Effector memory CD4-positive, alpha-beta T cell (primary cell): ENCODE data around the gene SLC13A1.

Source experiments
- DNase-seq, 3 donors: peaks; one replicate each; pipeline ENCODE4 v3.0.0-alpha.2; 2020
- H3K27ac ChIP-seq: 2 replicates; pipeline ENCODE4 v1.7.0; 2013; ENCODE audit warnings: mild to moderate bottlenecking, low read length, moderate library complexity; ENCODE audit not compliant: insufficient read depth, poor library complexity, severe bottlenecking
- H3K27me3 ChIP-seq: replicated peaks from 2 replicates; pipeline ENCODE4 v1.7.0; 2013; ENCODE audit warnings: mild to moderate bottlenecking, low read length; ENCODE audit not compliant: insufficient read depth, control insufficient read depth, poor library complexity, severe bottlenecking
- H3K36me3 ChIP-seq: 2 replicates; pipeline ENCODE4 v1.7.0; 2013; ENCODE audit warnings: mild to moderate bottlenecking, low read length, moderate library complexity; ENCODE audit not compliant: control insufficient read depth, insufficient read depth
- H3K4me1 ChIP-seq: 2 replicates; pipeline ENCODE4 v1.7.0; 2013; ENCODE audit warnings: low read length, mild to moderate bottlenecking; ENCODE audit not compliant: control insufficient read depth, insufficient read depth, poor library complexity, severe bottlenecking
- H3K4me3 ChIP-seq: 2 replicates; pipeline ENCODE4 v1.7.0; 2013; ENCODE audit warnings: low read length, low read depth, mild to moderate bottlenecking; ENCODE audit not compliant: insufficient read depth, poor library complexity, severe bottlenecking
- H3K9me3 ChIP-seq: 2 replicates; pipeline ENCODE4 v1.7.0; 2013; ENCODE audit warnings: mild to moderate bottlenecking, low read length, moderate library complexity; ENCODE audit not compliant: control insufficient read depth

SLC13A1 gene

DNA sequence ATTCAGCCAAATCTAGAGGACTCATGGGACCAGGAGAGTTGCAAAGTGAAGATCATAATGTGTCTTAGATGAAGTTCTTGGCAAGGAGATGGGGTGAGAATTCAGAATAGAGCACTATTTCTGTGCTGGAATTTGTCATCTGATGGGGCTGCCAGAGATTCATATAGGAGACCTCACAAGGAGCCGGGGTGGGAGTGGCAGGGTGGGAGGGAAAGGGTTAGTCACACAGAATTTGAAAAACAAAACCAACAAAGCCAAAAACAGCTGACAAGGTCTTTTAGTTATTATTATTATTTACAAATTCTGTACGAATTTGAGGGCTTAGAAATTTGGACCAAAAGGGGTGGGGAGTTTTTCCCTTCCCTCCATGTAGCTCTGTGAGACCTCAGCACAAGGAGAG is 1.7 kb downstream of the SLC13A1 start:
- no peak for DNase-seq
- Histone ChIP-seq H3K4me3 (no peak overlapping the region), H3K27me3 (no peaks in the 10 kb centered on the region), H3K4me1 (no peaks in the 10 kb centered on the region), H3K27ac (no peak overlapping the region), H3K36me3 (no peaks in the 10 kb centered on the region), H3K9me3 (no peaks in the 10 kb centered on the region)

DNA sequence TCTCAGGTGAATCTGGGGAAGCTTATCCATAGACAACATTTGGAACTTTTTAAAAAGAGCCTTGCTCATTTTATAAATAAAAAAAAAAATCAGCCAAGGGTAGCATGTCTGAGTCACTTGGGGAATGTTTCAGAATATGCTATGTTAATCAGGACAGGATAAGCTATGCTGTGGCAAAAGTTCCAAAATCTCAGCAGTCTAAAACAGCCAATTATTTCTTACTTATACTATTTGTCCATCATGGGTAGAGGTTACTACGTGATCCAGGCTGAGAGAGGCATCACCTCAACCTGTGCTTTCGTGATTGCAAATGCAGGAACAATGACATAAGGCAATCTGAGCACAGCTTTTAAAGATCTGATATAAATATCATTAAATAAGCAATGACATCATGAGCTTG is 6.5 kb downstream of the SLC13A1 start:
- no peak for DNase-seq
- no peaks in the 10 kb centered on the region for H3K27me3 ChIP-seq
- no peaks in the 10 kb centered on the region for H3K4me1 ChIP-seq
- H3K4me3 ChIP-seq: no peak overlapping the region
- no peaks in the 10 kb centered on the region for H3K9me3 ChIP-seq
- H3K36me3 ChIP-seq: no peaks in the 10 kb centered on the region
- H3K27ac ChIP-seq: no peak overlapping the region

GRCh38 chr7:123191132-123191531 is 8.6 kb downstream of the SLC13A1 start:
- DNase-seq: no peak
- Histone ChIP-seq H3K27ac (no peak overlapping the region), H3K36me3 (no peaks in the 10 kb centered on the region), H3K27me3 (no peaks in the 10 kb centered on the region), H3K9me3 (no peaks in the 10 kb centered on the region), H3K4me3 (no peak overlapping the region), H3K4me1 (no peaks in the 10 kb centered on the region)

GRCh38 chr7:123190109-123190831 is 9.5 kb downstream of the SLC13A1 start:
- DNase-seq: no peak
- Histone ChIP-seq H3K27me3 (no peaks in the 10 kb centered on the region), H3K4me3 (no peak overlapping the region), H3K9me3 (no peaks in the 10 kb centered on the region), H3K36me3 (no peaks in the 10 kb centered on the region), H3K27ac (no peak overlapping the region), H3K4me1 (no peaks in the 10 kb centered on the region)

DNA sequence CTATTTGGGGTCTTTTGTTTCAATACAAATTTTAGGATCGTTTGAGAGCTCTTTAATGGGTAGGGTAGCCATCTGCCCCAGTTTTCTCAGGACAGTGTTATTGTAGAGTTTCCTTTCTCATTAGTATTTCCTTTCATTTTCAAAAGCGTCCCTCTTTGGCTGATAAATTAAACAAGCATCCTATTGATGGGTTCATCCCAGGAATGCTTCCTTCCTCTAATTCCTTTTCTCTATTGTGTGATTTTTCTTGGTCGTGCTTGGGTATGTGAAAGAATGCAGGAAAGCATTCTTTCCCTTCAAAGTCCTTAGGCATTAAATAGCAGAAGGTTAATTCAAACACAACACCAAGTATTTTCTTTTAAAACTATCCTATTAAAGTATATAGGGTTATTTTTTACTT is 14.0 kb downstream of the SLC13A1 start:
- no peaks in the 10 kb centered on the region for H3K4me1 ChIP-seq
- no peaks in the 10 kb centered on the region for H3K27me3 ChIP-seq
- H3K9me3 ChIP-seq: no peaks in the 10 kb centered on the region
- H3K36me3 ChIP-seq: no peaks in the 10 kb centered on the region
- no peak overlapping the region for H3K27ac ChIP-seq
- no peak for DNase-seq
- no peak overlapping the region for H3K4me3 ChIP-seq

DNA sequence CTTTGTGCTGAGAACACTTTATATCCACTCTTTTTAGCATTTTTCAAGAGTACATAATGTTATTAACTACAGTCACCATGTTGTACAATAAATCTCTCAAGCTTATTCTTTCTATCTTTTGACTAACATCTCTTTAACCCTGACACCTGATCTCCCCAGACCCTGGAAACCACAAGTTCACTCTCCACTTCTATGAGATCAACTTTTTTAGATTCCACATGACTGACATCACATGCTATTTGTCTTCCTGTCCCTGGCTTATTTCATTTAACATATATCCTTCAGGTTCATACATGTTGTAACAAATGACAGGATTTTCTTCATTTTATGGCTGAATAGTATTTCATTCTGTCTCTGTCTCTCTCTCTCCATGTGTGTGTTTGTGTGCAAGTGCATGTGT is 15.5 kb downstream of the SLC13A1 start:
- H3K4me3 ChIP-seq: no peak overlapping the region
- no peaks in the 10 kb centered on the region for H3K27me3 ChIP-seq
- no peaks in the 10 kb centered on the region for H3K36me3 ChIP-seq
- no peaks in the 10 kb centered on the region for H3K4me1 ChIP-seq
- no peak overlapping the region for H3K27ac ChIP-seq
- no peaks in the 10 kb centered on the region for H3K9me3 ChIP-seq
- no peak for DNase-seq

GRCh38 chr7:123183431-123183830 is 16.3 kb downstream of the SLC13A1 start:
- Histone ChIP-seq H3K9me3 (no peaks in the 10 kb centered on the region), H3K27ac (no peak overlapping the region), H3K36me3 (no peaks in the 10 kb centered on the region), H3K27me3 (no peaks in the 10 kb centered on the region), H3K4me1 (no peaks in the 10 kb centered on the region), H3K4me3 (no peak overlapping the region)
- no peak for DNase-seq

GRCh38 chr7:123177442-123177841 is 22.3 kb downstream of the SLC13A1 start:
- Histone ChIP-seq H3K4me3 (no peak overlapping the region), H3K27ac (no peak overlapping the region), H3K36me3 (no peaks in the 10 kb centered on the region), H3K4me1 (no peaks in the 10 kb centered on the region), H3K27me3 (no peaks in the 10 kb centered on the region), H3K9me3 (no peaks in the 10 kb centered on the region)
- DNase-seq: no peak

- H3K27me3 ChIP-seq: no peaks in the 10 kb centered on the region
- H3K36me3 ChIP-seq: no peaks in the 10 kb centered on the region
- H3K4me1 ChIP-seq: no peaks in the 10 kb centered on the region
- H3K9me3 ChIP-seq: no peaks in the 10 kb centered on the region
- no peak for DNase-seq
- H3K27ac ChIP-seq: no peak overlapping the region
- H3K4me3 ChIP-seq: no peak overlapping the region
Observed at GRCh38 chr7:123170333-123171246, 29.2 kb downstream of the SLC13A1 start.

DNA sequence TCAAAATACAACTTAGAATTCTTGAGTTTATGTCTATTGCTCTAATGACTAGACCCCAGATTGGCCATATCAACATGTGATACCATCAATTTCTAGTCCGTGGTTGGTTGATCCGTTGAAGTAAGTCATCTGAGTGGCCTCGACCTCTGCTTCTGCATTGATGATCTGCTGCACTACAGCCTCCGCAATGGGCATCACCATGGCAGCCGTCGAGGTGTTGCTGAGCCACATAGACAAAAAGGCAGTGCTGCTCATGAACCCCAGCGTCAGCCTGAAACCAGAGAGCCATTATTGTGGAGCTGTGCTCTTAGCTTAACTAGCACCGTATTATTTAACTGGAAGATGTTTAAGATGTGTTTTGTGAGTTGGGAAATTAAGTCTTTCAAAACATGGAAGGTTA is 30.7 kb downstream of the SLC13A1 start:
- H3K4me3 ChIP-seq: no peak overlapping the region
- no peak for DNase-seq
- no peak overlapping the region for H3K27ac ChIP-seq
- H3K36me3 ChIP-seq: no peaks in the 10 kb centered on the region
- no peaks in the 10 kb centered on the region for H3K4me1 ChIP-seq
- H3K9me3 ChIP-seq: no peaks in the 10 kb centered on the region
- no peaks in the 10 kb centered on the region for H3K27me3 ChIP-seq
